ENCODE data around the gene KCTD5.

GRCh38 chr16:2744711-2745110 is 62.4 kb downstream of the KCTD5 start:
- TF ChIP-seq SP1 (IDR thresholded peaks at IDR 0.05; ENCODE audit: low read depth) (no peak), RAD21 (IDR thresholded peaks at IDR 0.05; ENCODE audit: low read depth) (no peak), CTCF (IDR thresholded peaks at IDR 0.05 in 2 of 3, conservative IDR thresholded peaks at IDR 0.05 in 1 of 3; ENCODE audit: borderline replicate concordance in 1 of 3, insufficient read depth in 1 of 3, low read depth in 2 of 3, low read length in 2 of 3) (no peak), EZH2phosphoT487 (IDR thresholded peaks at IDR 0.05; ENCODE audit: borderline replicate concordance) (no peak)
